BJ (cell line): ENCODE results near the gene ARHGDIA. TPM values are rescaled to one million over a fixed set of nuclear protein-coding genes. Genes with fewer than 3 reads are reported as not detected.

ENCODE experiments used
- CTCF ChIA-PET: fragments of 350-600 bp; formaldehyde crosslinking; extraction: SDS; loops from one replicate; lab custom pipeline; 2021; ENCODE audit warnings: antibody characterized with exemption, inconsistent platforms; lab: Yijun Ruan, JAX
- POLR2A ChIA-PET: fragments of 300-600 bp; sonication (Branson Sonifier 250); formaldehyde crosslinking; extraction: SDS; loops from one replicate; lab custom pipeline; 2021; ENCODE audit warnings: antibody characterized with exemption; lab: Charles Lee
- DNase-seq: peaks from one replicate; pipeline ENCODE4 v3.0.0-alpha.2; 2011; ENCODE audit warnings: low read depth
- H3K27me3 ChIP-seq: 2 replicates; pipeline ENCODE4 v1.6.0; 2011; ENCODE audit warnings: low read length; ENCODE audit not compliant: control insufficient read depth, insufficient read depth
- H3K36me3 ChIP-seq: 2 replicates; pipeline ENCODE4 v1.5.1; 2011; ENCODE audit warnings: low read length; ENCODE audit not compliant: control insufficient read depth, insufficient read depth
- H3K4me3 ChIP-seq: 2 replicates; pipeline ENCODE4 v1.5.1; 2011; ENCODE audit warnings: low read depth, mild to moderate bottlenecking, control low read depth, low read length
- CTCF ChIP-seq: IDR thresholded peaks from 2 replicates; pipeline ENCODE4 v1.5.1; 2011; ENCODE audit warnings: low read depth, mild to moderate bottlenecking, control low read depth, inconsistent platforms, low read length, moderate library complexity; ENCODE audit not compliant: insufficient read depth
- polyA plus RNA-seq: library from polyadenylated mRNA; depleted of rRNA; stranded (reverse); fragments of >200 nt; gene quantifications from 2 replicates; pipeline ENCODE4 v1.2.3, GENCODE V29; 2011

The ARHGDIA gene
- polyA plus RNA-seq, 1 experiment = 163 TPM

GRCh38 chr17:81885454-81885853 is 14.3 kb upstream of the ARHGDIA start:
- POLR2A ChIA-PET = no interaction called here
- TF ChIP-seq CTCF = no peak
- CTCF ChIA-PET = interaction anchor here (1.5 to 1.7 kb wide), 2 partner anchors 13 to 14 kb away, joined by 3 to 4 read pairs; no protein-coding TSS in a partner anchor
- peaks cover 27% of the 10 kb centered on the region for H3K36me3 ChIP-seq
- DNase-seq = no peak
- no peaks in the 10 kb centered on the region for H3K27me3 ChIP-seq
- no peak overlapping the region for H3K4me3 ChIP-seq

- ChIA-PET POLR2A (no interaction called here), CTCF (interaction anchor here (1.5 to 1.7 kb wide), 2 partner anchors 12 to 13 kb away, joined by 3 to 4 read pairs; no protein-coding TSS in a partner anchor)
- TF ChIP-seq CTCF = no peak
- peaks cover 24% of the 10 kb centered on the region for H3K36me3 ChIP-seq
- no peak for DNase-seq
- no peaks in the 10 kb centered on the region for H3K27me3 ChIP-seq
- no peak overlapping the region for H3K4me3 ChIP-seq
Measured at GRCh38 chr17:81884968-81885367, 13.8 kb upstream of the ARHGDIA start.

GRCh38 chr17:81884520-81884919 is 13.4 kb upstream of the ARHGDIA start:
- POLR2A ChIA-PET = no interaction called here
- peaks cover 24% of the 10 kb centered on the region for H3K36me3 ChIP-seq
- no peak for DNase-seq

GRCh38 chr17:81879121-81879520 is 8.0 kb upstream of the ARHGDIA start:
- TF ChIP-seq CTCF = no peak
- POLR2A ChIA-PET = no interaction called here
- CTCF ChIA-PET = interaction anchor here (1.4 kb wide), 1 partner anchor 10 kb away, joined by 7 read pairs; no protein-coding TSS in a partner anchor
- Histone ChIP-seq H3K36me3 (0 out of 2 replicates have a peak, but pooled peaks cover 3% of the 10 kb centered on the region), H3K27me3 (no peaks in the 10 kb centered on the region), H3K4me3 (no peak overlapping the region)
- no peak for DNase-seq

More at GRCh38 chr17:81884520-81884919, 13.4 kb upstream of the ARHGDIA start:
- H3K27me3 ChIP-seq = no peaks in the 10 kb centered on the region
- CTCF ChIA-PET = interaction anchor here (1.5 to 1.6 kb wide), 2 partner anchors 12 to 15 kb away, joined by 4 read pairs; no protein-coding TSS in a partner anchor
- TF ChIP-seq CTCF = no peak
- H3K4me3 ChIP-seq = no peak overlapping the region

- Histone ChIP-seq H3K4me3 (no peak overlapping the region), H3K36me3 (0 out of 2 replicates have a peak, but pooled peaks cover 5% of the 10 kb centered on the region), H3K27me3 (no peaks in the 10 kb centered on the region)
- CTCF ChIA-PET = interaction anchor here (0.7 kb wide), 1 partner anchor 81 kb away, joined by 3 read pairs; no protein-coding TSS in a partner anchor
- TF ChIP-seq CTCF = no peak
- POLR2A ChIA-PET = no interaction called here
- DNase-seq = no peak
Measured at GRCh38 chr17:81878294-81878693, 7.2 kb upstream of the ARHGDIA start.
